Activated CD8-positive, alpha-beta memory T cell treated with anti-CD3 and anti-CD28 coated beads, Interleukin-2, amount 10 ng/mL, durations not matched to agents 7 days and 5 days (primary cell): Measurements from ENCODE around the gene IDH3A. TPM values are rescaled to one million over a fixed set of nuclear protein-coding genes. Genes with fewer than 3 reads are reported as not detected.
"Not testable (repeated sequence)": the region's sequence is repeated elsewhere in the genome, so short reads cannot be mapped to it uniquely, and the experiment has no call there.

Experiments
- ATAC-seq: fragments of 150-1000 bp; cut with Tn5 transposase; one replicate; pipeline ENCODE4 v1.10.0; 2021; ENCODE audit warnings: moderate library complexity
- CTCF ChIA-PET: fragments of 350-600 bp; sonication (Branson Sonifier 250); formaldehyde crosslinking; loops from one replicate; lab custom pipeline; 2021; ENCODE audit warnings: antibody characterized with exemption; lab: Charles Lee
- DNase-seq: peaks from one replicate; pipeline ENCODE4 v3.0.0-alpha.2; 2020
- H3K27ac Mint-ChIP-seq: one replicate; pipeline ENCODE4 v1.8.0; 2021; ENCODE audit warnings: mild to moderate bottlenecking, mixed read lengths
- H3K27me3 Mint-ChIP-seq: one replicate; pipeline ENCODE4 v1.8.0; 2021; ENCODE audit warnings: mixed read lengths
- H3K36me3 Mint-ChIP-seq: one replicate; pipeline ENCODE4 v1.8.0; 2021; ENCODE audit warnings: mild to moderate bottlenecking, mixed read lengths
- H3K4me1 Mint-ChIP-seq: one replicate; pipeline ENCODE4 v1.8.0; 2021; ENCODE audit warnings: mixed read lengths
- H3K4me3 Mint-ChIP-seq: one replicate; pipeline ENCODE4 v1.8.0; 2021; ENCODE audit warnings: mild to moderate bottlenecking, moderate library complexity, mixed read lengths
- H3K9me3 Mint-ChIP-seq: one replicate; pipeline ENCODE4 v1.8.0; 2022; ENCODE audit warnings: low read depth, mixed read lengths
- total RNA-seq, 2 experiments: library from RNA; stranded (reverse); gene quantifications; one replicate each; pipeline ENCODE4 v1.2.3, GENCODE V29; 2021

The IDH3A gene
- total RNA-seq, 2 experiments from 2014 or later: 97.9 to 105 TPM

- no peaks in the 10 kb centered on the region for H3K9me3 Mint-ChIP-seq
- H3K27me3 Mint-ChIP-seq: no peaks in the 10 kb centered on the region
- H3K4me1 Mint-ChIP-seq: peaks cover 16% of the 10 kb centered on the region
- CTCF ChIA-PET: interaction anchor here (0.5 to 7.2 kb wide), 34 partner anchors 8 to 172 kb away, joined by 3 to 120 read pairs (median 4); partner anchors contain the start of genes DNAJA4 and IDH3A
- H3K36me3 Mint-ChIP-seq: no peaks in the 10 kb centered on the region
- H3K27ac Mint-ChIP-seq: peak within 1 kb of the TSS; percentile 74
- H3K4me3 Mint-ChIP-seq: peak within 1 kb of the TSS; percentile 77
- ATAC-seq (peak; percentile 93), DNase-seq (peak; percentile 82)
These were observed 17.7 kb upstream of the IDH3A start, which contains the start of gene CIB2 for GRCh38 chr15:78131295-78132061. Gene CIB2, minus strand, starts transcription at chr15:78131445. Its CDS starts 230 bp downstream, at chr15:78131215.

- Mint-ChIP-seq H3K4me1 (peaks cover 16% of the 10 kb centered on the region), H3K9me3 (no peaks in the 10 kb centered on the region), H3K27me3 (no peaks in the 10 kb centered on the region), H3K36me3 (no peaks in the 10 kb centered on the region), H3K27ac (no peak overlapping the region), H3K4me3 (no peak overlapping the region)
- ATAC-seq: no peak
- CTCF ChIA-PET: interaction anchor here (1.2 to 2.2 kb wide), 2 partner anchors 12 to 107 kb away, joined by 3 to 6 read pairs; no protein-coding TSS in a partner anchor
- no peak for DNase-seq
These were observed 15.4 kb upstream of the IDH3A start for GRCh38 chr15:78133801-78134200.

GRCh38 chr15:78139578-78139977 is 9.6 kb upstream of the IDH3A start:
- no peaks in the 10 kb centered on the region for H3K4me1 Mint-ChIP-seq
- DNase-seq (no peak), ATAC-seq (no peak)
- CTCF ChIA-PET: interaction anchor here (0.7 to 3.0 kb wide), 5 partner anchors 9 to 126 kb away, joined by 4 to 13 read pairs (median 5); no protein-coding TSS in a partner anchor
- H3K9me3 Mint-ChIP-seq: no peaks in the 10 kb centered on the region
- H3K4me3 Mint-ChIP-seq: no peak overlapping the region
- no peaks in the 10 kb centered on the region for H3K36me3 Mint-ChIP-seq
- no peak overlapping the region for H3K27ac Mint-ChIP-seq
- no peaks in the 10 kb centered on the region for H3K27me3 Mint-ChIP-seq

GRCh38 chr15:78140292-78140691 is 8.9 kb upstream of the IDH3A start:
- Mint-ChIP-seq H3K36me3 (no peaks in the 10 kb centered on the region), H3K27ac (no peak overlapping the region), H3K4me3 (no peak overlapping the region), H3K4me1 (no peaks in the 10 kb centered on the region), H3K27me3 (no peaks in the 10 kb centered on the region), H3K9me3 (no peaks in the 10 kb centered on the region)
- CTCF ChIA-PET: interaction anchor here (0.7 to 1.9 kb wide), 3 partner anchors 8 to 126 kb away, joined by 4 to 10 read pairs (median 4); no protein-coding TSS in a partner anchor
- DNase-seq (no peak), ATAC-seq (no peak)

- ATAC-seq (no peak), DNase-seq (no peak)
- Mint-ChIP-seq H3K27ac (no peak overlapping the region), H3K4me1 (peaks cover 6% of the 10 kb centered on the region), H3K4me3 (no peak overlapping the region), H3K27me3 (no peaks in the 10 kb centered on the region), H3K9me3 (no peaks in the 10 kb centered on the region), H3K36me3 (no peaks in the 10 kb centered on the region)
- CTCF ChIA-PET: interaction anchor here (1.2 to 1.6 kb wide), 3 partner anchors 34 to 98 kb away, joined by 3 to 5 read pairs (median 3); no protein-coding TSS in a partner anchor
These were observed 6.8 kb upstream of the IDH3A start for GRCh38 chr15:78142332-78142731.

GRCh38 chr15:78146425-78147154 is 2.6 kb upstream of the IDH3A start:
- Mint-ChIP-seq H3K27me3 (no peaks in the 10 kb centered on the region), H3K4me3 (no peak overlapping the region), H3K9me3 (no peaks in the 10 kb centered on the region), H3K27ac (no peak overlapping the region), H3K4me1 (peaks cover 33% of the 10 kb centered on the region), H3K36me3 (peaks cover 6% of the 10 kb centered on the region)
- ATAC-seq (no peak), DNase-seq (no peak)
- CTCF ChIA-PET: interaction anchor here (3.7 kb wide), 1 partner anchor 49 kb away, joined by 21 read pairs; no protein-coding TSS in a partner anchor

GRCh38 chr15:78147566-78147965 is 1.6 kb upstream of the IDH3A start:
- CTCF ChIA-PET: interaction anchor here (1.0 to 3.7 kb wide), 7 partner anchors 15 to 188 kb away, joined by 3 to 21 read pairs (median 5); partner anchors contain the start of gene CIB2
- H3K9me3 Mint-ChIP-seq: no peaks in the 10 kb centered on the region
- ATAC-seq: no peak
- H3K4me1 Mint-ChIP-seq: peaks cover 35% of the 10 kb centered on the region
- no peak for DNase-seq
- H3K36me3 Mint-ChIP-seq: peaks cover 7% of the 10 kb centered on the region
- H3K27me3 Mint-ChIP-seq: no peaks in the 10 kb centered on the region
- H3K4me3 Mint-ChIP-seq: peak overlapping the region; percentile 25
- no peak overlapping the region for H3K27ac Mint-ChIP-seq

- Mint-ChIP-seq H3K9me3 (no peaks in the 10 kb centered on the region), H3K36me3 (peaks cover 17% of the 10 kb centered on the region), H3K4me3 (peak overlapping the region; percentile 91), H3K27ac (peak overlapping the region; percentile 90), H3K27me3 (no peaks in the 10 kb centered on the region), H3K4me1 (peaks cover 45% of the 10 kb centered on the region)
- ATAC-seq (peak; percentile 2), DNase-seq (no peak)
- CTCF ChIA-PET: interaction anchor here (0.6 to 3.7 kb wide), 15 partner anchors 9 to 536 kb away, joined by 3 to 21 read pairs (median 4); partner anchors contain the start of genes CIB2, DNAJA4 and IREB2
These were observed 632 bp upstream of the IDH3A start for GRCh38 chr15:78148392-78149067.

GRCh38 chr15:78149805-78150751 is 916 bp downstream of the IDH3A start:
- DNase-seq (no peak), ATAC-seq (no peak)
- Mint-ChIP-seq H3K4me1 (peaks cover 45% of the 10 kb centered on the region), H3K27me3 (no peaks in the 10 kb centered on the region), H3K4me3 (peak overlapping the region; percentile 88), H3K27ac (peak overlapping the region; percentile 71), H3K9me3 (no peaks in the 10 kb centered on the region), H3K36me3 (peaks cover 19% of the 10 kb centered on the region)
- CTCF ChIA-PET: interaction anchor here (1.4 to 3.7 kb wide), 5 partner anchors 18 to 115 kb away, joined by 5 to 21 read pairs (median 7); partner anchors contain the start of genes CIB2 and DNAJA4

- not testable (repeated sequence) for H3K27me3 Mint-ChIP-seq, ATAC-seq, H3K9me3 Mint-ChIP-seq, DNase-seq
- peak overlapping the region; percentile 63 for H3K27ac Mint-ChIP-seq
- peaks cover 22% of the 10 kb centered on the region for H3K36me3 Mint-ChIP-seq
- CTCF ChIA-PET: interaction anchor here (1.1 to 2.6 kb wide), 2 partner anchors 19 to 73 kb away, joined by 6 to 10 read pairs; partner anchors contain the start of gene CIB2
- H3K4me1 Mint-ChIP-seq: peaks cover 45% of the 10 kb centered on the region
- H3K4me3 Mint-ChIP-seq: peak overlapping the region; percentile 88
These were observed 1.9 kb downstream of the IDH3A start for GRCh38 chr15:78151075-78151474.

GRCh38 chr15:78154955-78155354 is 5.8 kb downstream of the IDH3A start:
- H3K9me3 Mint-ChIP-seq: no peaks in the 10 kb centered on the region
- ATAC-seq (no peak), DNase-seq (no peak)
- no peak overlapping the region for H3K4me3 Mint-ChIP-seq
- CTCF ChIA-PET: interaction anchor here (1.8 kb wide), 1 partner anchor 12 kb away, joined by 5 read pairs; no protein-coding TSS in a partner anchor
- no peak overlapping the region for H3K27ac Mint-ChIP-seq
- H3K4me1 Mint-ChIP-seq: peaks cover 25% of the 10 kb centered on the region
- peaks cover 37% of the 10 kb centered on the region for H3K36me3 Mint-ChIP-seq
- no peaks in the 10 kb centered on the region for H3K27me3 Mint-ChIP-seq
